Measurements from ENCODE around the gene BGN.

BGN gene

DNA sequence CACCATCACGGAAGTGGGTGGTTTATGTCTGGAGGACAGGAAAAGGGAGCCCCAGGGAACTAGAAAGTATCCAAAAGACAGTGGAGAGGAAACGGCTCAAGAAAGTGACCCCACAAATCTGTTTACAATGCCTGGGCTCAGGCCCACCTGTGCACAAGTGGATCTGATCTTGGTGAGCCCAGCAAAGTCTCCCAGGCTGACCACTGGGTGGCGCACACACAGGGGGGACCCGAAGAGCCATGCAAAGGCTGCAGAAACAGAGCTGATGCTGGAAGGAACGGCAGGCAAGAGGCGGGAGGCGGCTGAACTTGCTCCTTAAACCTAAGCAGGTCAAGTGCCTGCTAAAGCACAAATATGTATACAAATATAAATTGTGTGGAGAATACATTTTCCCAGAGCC is 34.0 kb upstream of the BGN start:
- peak; percentile 71 for DNase-seq (ENCODE audit: low spot score)

DNA sequence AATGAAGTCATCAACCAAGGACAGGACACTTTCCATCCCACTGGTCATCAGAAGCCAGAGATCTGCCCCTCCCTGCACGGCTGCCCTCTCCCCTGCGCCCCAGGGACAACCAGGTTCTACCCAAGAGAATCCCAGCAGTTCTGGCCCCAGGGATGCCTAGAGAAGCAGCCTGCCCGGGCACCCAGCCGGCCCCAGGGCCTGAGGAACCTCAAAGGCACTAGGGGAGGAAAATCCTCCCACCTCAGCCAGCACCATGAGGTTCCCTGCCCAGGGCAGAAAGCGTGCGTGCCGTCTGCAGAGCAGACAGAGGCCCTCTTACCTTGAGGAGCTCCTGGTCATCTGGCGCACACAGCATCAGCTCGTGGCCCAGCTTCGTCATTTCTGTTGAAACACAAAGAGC is 32.5 kb upstream of the BGN start:
- DNase-seq (ENCODE audit: low spot score): no peak

DNA sequence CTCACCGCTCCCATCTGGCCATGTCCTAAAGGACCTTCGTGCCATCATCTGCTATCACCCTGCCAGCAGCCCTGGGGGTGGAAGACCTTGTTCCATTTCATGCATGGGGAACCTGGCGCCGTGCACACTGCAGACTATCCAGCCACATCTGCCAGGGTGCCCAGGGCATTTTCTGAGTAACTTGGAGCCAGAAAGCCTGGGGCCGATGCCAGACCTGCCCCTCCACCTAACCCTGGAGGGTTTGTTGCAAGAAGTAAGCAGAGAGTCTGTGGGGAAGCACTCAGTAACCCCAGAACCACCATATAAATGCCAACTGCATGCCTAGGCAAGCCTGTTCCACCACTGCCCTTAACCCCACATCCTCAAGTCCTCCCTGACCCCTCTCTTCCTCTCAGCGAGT is 31.7 kb upstream of the BGN start:
- no peak for DNase-seq (ENCODE audit: low spot score)

DNA sequence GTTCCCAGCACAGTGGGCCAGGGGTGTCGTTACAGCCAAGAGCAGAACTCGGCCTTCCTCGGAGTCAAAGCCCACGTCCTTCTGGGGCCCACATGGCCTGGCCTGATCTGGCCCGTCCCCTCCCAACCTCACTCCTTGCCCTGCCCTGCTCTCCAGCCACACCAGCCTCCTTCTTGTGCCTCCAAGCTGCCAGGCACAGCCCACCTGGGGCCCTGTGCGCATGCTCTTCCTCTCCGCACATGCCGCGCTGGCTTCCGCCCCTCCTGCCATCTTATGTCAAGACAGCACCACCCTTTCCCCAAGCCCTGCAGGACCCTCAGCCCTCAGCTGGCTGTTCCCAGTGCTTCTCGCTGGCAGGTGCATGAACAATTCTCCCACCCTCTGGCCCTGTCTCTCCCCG is 31.2 kb upstream of the BGN start:
- DNase-seq (ENCODE audit: low spot score): no peak

DNA sequence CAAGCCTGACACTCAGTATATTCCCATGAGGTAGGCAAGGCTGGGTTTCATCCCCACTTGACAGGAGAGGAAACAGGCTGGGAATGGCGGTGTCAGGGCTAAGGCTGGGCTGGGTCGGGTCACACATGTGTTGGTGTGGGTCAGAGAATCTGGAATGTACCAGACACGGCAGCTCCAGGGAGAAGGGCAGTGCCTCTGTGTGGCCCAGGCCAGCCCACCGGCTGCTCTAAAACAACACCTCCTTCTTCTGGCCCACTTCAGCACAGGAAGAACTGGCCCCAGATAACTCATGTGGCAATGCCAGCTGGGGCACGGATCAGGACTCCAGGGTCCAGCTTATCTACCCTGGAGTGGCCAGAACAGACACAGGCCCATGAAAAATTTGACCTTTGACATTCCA is 30.7 kb upstream of the BGN start:
- no peak for DNase-seq (ENCODE audit: low spot score)

DNA sequence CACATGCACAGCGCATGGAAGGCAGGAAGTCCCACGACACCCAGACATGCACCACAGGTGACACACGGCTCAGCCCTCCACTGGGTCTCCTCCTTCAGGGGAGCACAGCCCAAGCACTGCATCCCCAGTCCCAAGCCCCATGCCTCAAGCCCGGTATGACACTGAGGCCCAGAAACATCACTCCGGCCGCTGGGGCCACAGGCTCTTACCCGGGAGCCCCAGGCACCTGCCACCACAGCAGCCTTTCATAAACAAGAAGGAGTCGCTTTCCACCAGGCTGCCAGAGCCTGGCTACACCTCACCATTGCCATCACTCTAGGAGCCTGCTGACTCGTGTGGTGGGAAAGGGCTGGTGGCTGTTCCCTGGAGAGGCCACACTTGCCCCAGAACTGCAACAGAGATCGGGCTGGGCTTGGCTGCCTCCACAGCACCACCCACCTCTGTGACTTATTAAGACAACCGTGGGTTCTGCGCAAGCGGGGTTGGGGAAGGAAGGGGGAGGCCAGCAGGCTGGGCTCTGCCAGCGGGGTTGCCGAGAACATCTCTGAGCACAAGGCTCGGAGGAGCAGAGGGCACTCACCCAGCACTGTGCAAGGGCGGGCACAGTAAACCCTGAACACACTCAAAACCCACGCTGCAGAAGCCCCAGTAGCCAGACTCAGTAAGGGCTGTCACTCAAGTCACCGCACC is 28.9 kb upstream of the BGN start:
- DNase-seq (ENCODE audit: low spot score): no peak

DNA sequence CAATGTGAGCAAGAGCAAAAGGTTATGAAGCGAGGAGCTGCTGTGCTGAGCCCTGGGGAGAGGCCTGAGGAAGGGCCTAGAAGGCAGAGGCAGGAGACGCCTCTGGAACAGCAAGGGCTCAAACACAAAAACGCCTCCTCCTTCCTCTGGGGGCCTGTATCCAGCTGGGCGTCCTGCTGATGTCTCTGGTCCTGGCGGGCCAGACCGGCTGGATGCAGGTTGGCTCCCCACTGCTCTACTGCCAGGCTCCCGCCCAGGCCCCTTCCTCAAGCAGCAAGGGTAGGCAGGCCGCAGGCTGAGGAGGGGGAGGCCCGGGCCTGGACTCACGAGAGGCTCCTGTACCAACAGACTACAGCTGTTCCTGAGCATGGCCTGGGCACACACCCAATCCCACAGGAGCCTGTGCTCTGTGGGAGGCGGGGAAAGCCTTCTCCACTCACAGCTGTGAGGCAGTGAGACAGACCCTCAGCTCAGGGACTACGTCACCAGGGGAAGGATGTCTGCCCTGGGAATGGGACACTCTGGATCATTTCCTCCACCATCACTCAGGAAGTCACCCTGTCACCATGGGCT is 26.7 kb upstream of the BGN start:
- DNase-seq (ENCODE audit: low spot score): no peak

DNA sequence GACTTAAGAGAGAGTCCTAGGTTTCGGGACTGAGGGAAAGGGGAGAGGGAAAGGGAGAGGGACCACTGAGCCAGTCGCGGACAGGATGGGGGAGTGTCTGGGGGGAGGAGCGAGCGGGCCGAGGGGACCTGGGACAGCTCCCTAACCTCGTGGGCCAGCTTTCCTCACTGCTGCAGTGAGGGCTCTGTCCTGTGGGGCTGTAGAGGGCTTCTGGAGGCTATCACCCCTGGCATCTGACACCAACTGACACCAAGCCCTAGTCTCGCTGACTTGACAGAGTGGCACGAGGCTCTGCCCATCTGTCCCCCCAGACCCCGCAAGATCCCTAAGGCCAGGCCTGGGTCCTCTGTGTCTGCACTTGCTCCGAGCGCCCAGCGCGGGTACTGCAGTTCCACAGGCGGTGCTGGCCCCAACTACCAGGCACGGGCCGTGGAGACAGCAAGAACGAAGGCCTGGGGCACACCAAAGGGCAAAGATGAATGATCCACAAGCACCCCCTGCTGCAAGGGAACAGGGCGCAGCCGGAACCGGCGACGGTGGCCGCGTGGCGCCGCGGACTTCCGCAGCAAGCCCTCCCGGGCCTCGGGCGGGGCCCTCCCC is 24.9 kb upstream of the BGN start:
- DNase-seq (ENCODE audit: low spot score): no peak

DNA sequence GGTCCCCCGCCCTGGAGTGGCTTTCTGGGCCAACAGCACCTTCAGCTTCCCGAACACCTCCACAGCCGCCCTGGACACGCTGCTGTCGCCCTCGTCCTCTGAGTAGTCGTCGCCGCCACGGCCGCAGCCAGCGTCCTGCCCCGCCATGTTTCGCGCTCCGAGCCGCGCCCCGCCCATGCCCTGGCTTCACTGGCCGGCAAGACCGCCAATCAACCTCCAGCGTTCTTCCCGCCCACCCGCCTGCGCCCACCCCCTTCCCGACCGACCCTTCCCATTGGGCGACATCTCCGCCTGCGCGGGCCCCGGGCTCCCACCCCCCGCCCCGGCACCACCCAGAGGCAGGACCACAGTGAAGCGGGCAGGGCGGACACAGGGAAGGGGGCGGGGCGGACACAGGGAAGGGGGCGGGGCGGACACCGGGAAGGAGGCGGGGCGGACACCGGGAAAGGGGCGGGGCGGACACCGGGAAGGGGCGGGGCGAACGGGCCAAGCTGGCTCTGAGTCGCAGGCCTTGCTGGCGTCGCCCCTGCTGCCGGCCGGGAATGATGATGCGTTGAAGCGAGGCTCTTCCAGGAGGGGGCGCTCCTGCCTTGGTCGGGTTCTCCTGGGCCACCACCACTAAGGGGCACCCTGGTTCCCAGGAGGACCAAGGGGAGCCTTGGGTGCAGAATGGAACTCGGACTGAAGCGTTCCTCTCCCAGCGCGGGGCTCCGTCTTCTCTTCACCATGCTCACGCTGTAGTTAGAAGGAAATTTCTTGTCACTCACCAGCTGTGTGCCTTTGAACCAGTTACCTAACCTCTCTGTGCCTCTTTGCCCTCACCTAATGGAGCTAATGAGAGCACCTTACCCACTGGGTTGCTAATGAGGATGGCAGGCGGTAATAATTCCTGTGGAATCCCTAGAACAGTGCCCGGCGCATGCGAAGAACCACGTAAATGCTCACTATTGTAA is 24.1 kb upstream of the BGN start, which contains the start of gene HAUS7:
Gene HAUS7 (minus strand): TSS at position 166 of the 953 bp plus-strand sequence. CDS start 19 bp downstream, at position 147.
- peak; percentile 96 for DNase-seq (ENCODE audit: low spot score)

DNA sequence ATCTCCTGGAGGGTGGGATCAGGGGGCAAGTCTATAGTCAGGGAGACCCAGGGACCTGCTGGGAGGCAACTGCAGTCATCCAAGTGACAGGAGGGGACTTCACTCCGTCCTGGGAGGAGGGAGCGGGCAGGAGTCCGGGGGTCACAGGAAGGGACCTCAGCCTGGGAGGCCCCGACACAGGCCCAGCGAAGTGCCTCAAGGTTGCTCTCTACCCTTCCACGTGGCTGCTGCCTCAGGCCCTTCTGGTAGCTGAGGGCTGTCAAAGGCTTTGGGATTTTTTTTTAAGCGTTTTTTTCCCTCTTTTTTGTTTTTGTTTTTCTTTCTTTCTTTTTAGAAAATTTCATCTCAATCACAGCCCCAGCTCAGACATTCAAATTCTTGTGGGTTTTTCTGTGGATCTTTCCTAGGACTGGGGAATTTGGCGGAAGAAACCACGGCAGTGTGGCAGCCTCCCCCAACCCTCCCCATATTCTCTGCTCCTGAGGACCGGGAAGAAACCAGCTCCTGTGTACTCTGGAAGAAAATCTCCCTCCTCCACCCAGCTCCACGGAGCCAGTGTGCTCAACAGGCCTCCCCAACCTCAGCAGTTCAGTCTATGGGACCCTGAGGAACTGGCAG is 23.0 kb upstream of the BGN start:
- no peak for DNase-seq (ENCODE audit: low spot score)

DNA sequence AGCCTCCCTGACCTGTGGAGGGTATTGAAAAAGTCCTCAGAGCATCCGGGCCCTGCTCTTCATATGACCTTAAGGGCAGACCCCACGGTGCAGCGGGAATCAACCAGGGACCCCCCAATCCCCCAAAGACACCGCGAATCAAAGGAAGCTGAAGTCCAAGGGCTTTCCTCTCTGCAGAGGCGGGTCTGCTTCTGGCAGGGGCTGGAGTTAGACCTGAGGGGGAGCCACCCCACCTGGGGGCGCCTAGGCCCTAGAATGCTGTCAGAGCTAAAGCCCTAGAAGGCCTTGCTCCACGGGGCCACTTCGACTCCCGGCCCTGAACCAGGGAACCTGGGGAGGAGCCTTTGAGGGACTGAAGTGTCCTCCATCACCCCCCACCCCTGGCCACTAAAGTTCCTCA is 21.7 kb upstream of the BGN start:
- DNase-seq (ENCODE audit: low spot score): no peak

DNA sequence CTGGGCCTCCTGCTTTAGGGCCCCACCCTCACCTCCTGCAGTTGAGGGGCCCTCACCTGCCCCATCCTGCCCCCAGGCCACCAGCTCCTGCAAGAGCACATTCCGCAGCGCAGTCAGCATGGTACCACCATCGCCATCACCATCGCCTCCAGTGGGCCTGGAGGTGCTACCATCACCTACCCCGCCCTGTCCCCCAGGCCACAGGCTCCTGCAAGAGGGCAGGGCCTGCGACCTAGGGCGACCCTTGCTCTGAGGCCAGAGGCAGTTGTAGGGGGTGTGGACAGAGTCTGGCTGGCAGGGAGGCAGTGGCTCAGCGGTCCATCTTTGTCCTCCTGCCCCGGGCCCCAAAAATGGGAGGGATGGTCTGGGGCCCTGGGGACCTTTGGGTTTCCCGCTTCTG is 20.5 kb upstream of the BGN start:
- no peak for DNase-seq (ENCODE audit: low spot score)

DNA sequence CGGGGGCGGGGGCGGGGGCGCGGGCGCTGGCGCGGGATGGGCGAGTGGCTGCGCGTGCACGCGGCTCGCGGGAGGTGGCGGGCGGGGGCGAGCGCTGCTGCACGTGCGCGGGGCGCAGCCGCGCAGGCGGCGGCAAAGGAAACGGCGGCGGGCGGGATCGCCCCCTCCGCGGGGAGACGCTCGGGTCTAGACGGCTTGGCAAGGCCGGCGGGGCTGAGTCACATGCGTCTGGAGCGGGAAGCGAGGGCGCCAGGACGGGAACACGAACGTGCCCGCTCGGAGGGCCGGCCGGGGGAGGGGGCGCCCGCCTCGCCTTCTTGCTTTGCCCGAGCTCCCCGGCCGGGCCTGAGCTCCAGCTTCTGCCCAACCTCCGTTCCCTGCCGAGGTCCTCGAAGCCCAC is 20.1 kb upstream of the BGN start:
- DNase-seq (ENCODE audit: low spot score): no peak

DNA sequence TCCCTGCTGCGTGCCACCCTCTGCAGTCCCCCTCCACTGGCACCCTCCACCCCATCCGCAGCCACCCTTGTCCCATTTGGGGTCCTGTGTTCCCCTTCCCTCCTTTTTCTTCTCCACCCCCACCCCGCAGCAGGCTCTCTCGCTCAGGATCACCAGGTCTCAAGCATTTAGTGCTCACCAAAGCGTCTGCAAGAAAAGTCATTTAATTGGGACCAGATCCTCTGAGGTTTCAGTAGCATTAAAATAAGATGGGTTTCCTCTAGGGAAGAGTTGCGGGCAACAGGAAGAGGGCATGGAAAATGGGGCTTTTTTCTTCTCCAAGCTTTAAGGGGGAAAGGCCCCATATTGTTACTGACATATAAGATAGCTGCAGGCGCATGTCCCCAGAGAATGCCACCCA is 19.5 kb upstream of the BGN start:
- no peak for DNase-seq (ENCODE audit: low spot score)

DNA sequence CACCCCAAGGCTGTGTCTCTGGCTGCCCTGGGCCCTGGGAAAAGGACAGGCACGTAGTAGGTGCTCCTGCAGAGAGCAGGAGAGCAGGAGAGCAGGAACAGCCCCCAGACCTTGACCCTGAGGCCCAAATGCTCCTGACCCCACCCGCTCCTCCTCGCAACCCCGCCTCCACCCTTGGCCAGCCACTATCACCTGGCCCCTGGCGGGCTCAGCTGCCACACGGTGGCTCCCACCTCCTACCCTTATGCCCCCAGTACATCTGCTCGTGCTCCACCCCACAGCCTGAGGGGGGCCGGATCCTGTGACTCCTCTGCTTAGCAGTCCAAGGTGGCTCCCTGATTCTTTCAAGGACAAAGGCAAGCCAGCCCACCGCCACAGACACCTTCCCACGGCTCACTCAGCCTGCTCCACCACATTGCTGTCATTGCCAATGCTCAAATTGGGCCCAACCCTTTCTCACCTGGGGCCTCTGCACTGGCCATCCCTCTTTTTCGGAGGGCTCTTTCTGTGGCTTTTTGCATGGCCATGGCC is 19.0 kb upstream of the BGN start:
- no peak for DNase-seq (ENCODE audit: low spot score)

DNA sequence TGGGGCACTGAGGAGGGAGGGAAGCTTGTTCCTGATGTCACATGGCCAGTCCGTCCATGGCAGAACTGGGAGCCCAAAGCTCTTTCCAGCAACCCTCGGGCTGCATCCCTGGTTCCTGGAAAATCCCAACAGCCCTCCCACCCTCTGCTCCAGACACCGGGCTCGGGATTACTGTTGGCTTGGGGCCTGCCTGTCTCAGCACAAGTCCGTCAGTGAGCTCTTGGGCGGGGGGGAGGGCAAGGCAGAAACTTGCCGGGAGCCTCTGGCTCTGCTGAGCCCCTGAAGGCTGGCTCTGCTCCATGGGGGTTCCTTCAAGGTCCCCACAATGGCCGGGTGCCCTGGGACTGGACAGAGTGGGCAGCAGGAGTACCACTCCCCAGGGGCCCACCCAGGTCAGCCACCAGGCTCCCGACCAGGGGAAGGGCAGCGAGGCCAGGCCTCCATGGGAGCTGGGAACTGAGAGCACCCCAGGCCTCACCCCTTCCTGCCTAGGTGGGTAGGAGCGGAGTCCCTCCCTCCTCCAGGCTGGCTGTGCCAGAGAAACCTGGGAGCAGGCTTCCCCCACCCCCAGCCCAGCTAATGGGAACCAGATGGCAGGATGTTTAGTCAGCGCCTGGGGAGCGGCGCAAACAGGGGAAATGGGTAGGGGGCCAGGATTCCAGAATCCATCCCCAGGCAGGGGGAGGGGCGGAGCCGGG is 18.0 kb upstream of the BGN start:
- no peak for DNase-seq (ENCODE audit: low spot score)

DNA sequence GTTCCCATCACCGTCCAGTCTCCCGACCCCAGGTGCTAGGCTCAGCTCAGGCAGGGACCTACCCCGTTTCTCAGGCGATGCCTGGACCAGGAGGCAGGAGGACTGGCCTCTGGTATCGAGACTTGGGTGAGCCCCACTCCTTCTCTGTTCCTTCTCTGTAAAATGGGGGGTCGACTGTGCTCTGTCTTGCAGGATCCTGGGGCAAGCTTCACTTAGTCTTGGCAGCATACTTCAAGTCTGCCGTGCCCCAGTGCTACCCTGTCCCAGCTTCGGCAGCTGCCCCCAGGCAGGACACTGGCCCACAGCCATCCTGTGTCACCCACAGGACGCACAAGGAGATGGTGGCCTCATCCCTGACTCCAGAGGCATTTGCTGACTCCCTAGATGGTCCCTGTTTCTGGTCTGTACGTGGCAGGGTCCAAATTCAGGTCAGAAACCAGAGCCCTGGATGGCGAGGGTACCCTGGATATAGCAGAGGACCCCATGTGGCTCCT is 17.4 kb upstream of the BGN start:
- no peak for DNase-seq (ENCODE audit: low spot score)

DNA sequence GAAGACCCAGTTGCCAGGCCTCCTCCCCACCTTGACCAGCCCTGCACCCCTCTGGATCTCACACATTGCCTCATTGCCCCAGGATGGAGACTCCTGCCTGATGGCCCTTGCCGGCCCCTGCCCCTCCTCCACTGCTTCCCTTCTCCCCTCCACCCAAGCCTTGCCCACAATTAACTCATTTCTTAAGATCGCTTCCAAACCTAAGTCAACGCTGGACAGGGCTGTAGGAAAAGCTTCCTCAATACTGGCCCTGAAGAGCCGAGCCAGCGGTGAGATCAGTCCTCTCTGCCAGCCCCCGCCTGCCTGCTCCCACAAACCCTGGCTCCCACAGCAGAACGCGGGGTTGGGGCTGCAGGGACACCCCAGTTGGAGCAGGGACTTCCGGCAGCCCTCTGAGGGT is 16.9 kb upstream of the BGN start:
- no peak for DNase-seq (ENCODE audit: low spot score)

DNA sequence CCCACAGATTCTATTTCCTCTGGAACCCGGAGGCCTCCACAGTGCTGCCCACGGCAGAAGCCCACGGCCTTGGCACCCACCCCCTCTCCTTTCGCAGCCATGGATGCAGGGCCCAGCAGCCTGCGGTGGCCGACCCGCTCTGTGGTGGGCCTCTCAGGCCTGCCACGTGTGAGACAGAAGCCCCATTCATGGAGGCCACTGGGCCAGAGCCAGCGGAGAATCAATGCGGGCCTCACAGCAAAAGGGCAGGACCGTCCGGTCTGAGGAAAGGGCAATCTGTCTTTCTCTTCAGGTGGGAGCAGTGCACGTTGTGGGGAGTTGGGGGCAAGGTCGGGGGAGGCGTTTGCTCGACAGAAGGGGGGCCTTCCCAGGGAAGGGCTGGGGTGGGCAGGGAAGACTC is 16.0 kb upstream of the BGN start:
- no peak for DNase-seq (ENCODE audit: low spot score)

DNA sequence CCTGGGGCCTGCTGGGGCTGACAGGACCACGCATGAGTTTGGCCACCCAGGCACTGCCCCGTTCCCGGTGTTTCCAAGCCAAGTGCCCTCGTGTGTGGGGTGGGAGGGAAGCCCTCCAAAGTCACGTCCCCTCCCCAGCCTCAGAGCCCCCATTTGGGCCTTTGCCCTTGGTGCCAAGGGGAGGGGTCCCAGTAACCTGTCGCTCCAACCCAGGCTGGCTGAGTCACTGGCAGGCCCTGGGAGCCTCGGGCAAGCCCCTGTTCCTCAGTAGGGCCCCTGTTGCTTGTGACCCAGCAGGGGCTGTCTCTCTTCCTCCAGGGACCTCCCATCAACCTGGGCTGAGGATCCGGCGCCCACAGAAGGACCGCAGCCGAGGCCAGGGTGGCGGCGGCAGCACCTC is 13.7 kb upstream of the BGN start:
- DNase-seq (ENCODE audit: low spot score): no peak

DNA sequence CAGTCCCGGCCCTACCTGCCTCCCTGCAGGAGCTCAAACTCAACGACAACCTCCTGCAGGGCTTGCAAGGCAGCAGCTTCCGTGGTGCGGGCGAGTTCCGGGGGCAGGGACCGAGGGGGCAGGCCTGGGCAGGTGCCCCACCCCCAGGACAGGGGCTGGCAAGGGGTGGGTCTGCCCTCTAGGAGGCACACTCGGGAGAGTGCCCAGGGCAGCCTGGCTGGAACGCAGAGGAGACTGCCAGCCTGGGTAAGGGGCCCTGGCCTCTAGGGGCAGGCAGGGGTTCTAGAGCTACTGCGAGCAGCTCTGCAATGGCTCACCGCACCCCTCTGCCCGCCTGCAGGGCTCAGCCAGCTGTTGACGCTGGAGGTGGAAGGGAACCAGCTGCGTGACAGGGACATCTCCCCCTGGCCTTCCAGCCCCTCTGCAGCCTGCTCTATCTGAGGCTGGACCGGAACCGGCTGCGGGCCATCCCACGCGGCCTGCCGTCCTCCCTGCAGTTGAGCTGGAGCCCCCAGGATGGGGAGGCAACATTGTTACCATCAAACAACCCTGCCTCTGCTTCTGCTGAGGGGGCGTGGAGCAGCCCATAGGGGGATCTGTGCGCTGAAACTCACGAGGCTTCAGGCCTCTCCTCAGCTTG is 12.3 kb upstream of the BGN start:
- no peak for DNase-seq (ENCODE audit: low spot score)

Measured in HuH-7 (cell line).